ENCODE results near the gene WIPF3.

GRCh38 chr7:29826530-29826822 is 20.2 kb downstream of the WIPF3 start:
- TF ChIP-seq POLR2A (IDR thresholded peaks at IDR 0.05; ENCODE audit: low read depth, low read length) (no peak), TAF1 (IDR thresholded peaks at IDR 0.05; ENCODE audit: borderline replicate concordance, low read depth, low read length) (no peak), POLR2AphosphoS5 (IDR thresholded peaks at IDR 0.05; ENCODE audit: low read depth, low read length) (no peak)
